HG03520 (cell line): ENCODE measurements around the gene COL15A1.
"Not testable (repeated sequence)": the region's sequence is repeated elsewhere in the genome, so short reads cannot be mapped to it uniquely, and the experiment has no call there.

ENCODE experiments used
- ATAC-seq: cut with Tn5 transposase; IDR thresholded peaks from one replicate; pipeline ENCODE4 v1.9.1; 2021; ENCODE audit warnings: mild to moderate bottlenecking, moderate library complexity; ENCODE audit not compliant: unreplicated experiment

COL15A1 gene

GRCh38 chr9:98943682-98944056 lies at the start of gene COL15A1:
COL15A1 (plus strand) TSS chr9:98943907; CDS start chr9:98944062, 155 bp downstream.
- no peak for ATAC-seq

DNA sequence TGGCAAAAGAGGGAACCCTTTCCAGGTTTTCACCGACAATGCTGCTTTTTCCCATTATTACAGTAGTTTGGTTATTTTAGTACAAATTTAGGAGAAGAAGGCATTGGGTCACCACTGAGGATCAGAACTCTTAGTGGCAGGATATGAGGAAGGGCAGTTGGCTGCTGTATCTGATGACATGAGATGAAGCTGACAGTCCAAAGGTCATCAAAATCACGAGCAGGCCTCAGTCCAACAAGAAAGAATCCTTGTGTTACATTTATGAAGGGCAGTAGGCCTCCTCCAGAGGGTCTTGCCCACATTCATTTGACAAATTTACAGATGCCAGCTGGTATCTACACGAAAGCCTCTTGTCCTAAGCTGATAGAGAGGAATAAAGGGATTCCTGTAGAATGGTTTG lies 49.5 kb upstream of the COL15A1 start:
- no peak for ATAC-seq

GRCh38 chr9:98894761-98895160 lies 48.9 kb upstream of the COL15A1 start:
- ATAC-seq: no peak

DNA sequence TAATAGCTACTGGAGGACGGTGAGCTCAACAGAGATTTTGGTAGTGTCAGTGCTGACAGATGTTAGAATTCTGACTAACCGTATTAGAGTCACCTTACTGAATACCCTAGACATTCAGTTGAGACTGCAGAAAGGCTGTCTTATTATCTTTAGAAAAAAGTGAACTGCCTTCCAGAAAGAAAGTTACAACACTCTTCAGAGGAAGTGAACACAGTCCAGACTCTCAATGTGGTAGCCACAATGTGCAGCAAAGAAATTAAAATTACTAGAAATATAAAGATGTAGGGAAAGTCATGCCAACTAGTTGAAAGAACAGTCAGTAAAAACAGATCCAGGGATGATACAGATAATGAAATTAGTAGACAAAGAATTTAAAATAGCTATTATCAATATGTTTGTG lies 47.1 kb upstream of the COL15A1 start:
- no peak for ATAC-seq

GRCh38 chr9:98897745-98898144 lies 46.0 kb upstream of the COL15A1 start:
- ATAC-seq: no peak

DNA sequence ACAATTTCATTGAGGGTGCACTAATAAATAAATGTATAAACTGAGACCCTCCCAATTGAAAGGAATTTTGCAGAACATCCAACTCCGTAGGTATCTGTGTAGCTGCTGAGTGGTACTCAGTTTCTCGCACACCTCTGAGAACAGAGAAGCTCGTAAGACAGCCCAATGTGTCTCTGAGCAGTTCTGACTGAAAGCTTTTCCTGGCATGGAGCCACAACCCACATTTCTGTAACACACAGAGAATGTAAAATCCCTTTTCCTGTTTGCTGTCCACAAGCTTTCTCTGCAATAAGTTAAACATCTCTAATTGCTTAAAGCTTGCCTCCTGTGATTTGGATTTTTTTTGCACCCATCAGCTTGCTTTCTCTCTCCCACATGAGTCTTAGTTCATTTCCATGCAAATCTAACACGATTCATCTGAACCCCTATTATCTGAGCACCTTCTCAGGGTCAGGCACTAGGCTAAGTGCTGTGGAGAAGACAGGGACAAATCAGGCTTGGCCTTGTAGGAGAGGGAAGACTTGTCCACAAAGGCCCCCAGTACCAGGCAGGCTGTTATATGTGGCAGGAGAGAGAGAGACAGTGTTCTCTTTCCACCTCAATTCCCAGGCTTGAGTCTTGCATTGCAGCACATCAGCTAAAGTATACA lies 44.2 kb upstream of the COL15A1 start:
- no peak for ATAC-seq

DNA sequence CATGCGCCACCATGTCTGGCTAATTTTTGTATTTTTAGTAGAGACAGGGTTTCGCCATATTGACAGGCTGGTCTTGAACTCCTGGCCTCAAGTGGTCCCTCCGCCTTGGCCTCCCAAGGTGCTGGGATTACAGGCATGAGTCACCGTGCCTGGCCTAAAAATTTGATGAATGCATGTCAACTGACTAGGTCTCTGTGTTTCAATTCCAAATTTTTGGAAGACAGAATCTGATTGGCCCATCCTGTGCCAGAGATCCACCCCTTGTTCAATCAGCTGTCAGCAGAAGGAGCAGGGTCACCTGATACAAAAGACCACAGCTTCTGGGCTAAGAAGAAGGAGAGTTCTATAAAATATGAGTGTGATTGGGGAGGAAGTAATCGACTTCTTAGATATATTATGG lies 43.5 kb upstream of the COL15A1 start:
- ATAC-seq: no peak

DNA sequence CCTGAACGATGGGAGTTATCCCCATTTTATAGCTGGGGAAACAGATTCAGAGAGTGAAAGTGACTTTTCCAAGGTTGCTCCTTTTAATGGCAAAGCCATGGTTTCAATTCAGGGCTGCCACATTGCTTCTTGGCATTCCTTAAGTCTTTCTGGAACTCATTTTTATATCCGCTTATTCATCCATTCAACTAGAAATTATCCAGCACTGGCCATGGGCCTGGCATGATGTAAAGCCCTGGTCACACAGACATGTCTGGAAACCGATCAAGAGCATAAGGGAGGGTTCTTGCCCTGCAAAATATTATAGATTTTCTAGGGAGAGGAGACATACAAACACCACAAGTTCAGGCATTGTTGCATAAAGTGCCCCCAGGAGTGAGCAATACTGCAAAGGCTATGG lies 43.0 kb upstream of the COL15A1 start:
- ATAC-seq: no peak

- not testable (repeated sequence) for ATAC-seq
These were observed 41.9 kb upstream of the COL15A1 start for GRCh38 chr9:98901843-98902242.

GRCh38 chr9:98902516-98902915 lies 41.2 kb upstream of the COL15A1 start:
- ATAC-seq: no peak

DNA sequence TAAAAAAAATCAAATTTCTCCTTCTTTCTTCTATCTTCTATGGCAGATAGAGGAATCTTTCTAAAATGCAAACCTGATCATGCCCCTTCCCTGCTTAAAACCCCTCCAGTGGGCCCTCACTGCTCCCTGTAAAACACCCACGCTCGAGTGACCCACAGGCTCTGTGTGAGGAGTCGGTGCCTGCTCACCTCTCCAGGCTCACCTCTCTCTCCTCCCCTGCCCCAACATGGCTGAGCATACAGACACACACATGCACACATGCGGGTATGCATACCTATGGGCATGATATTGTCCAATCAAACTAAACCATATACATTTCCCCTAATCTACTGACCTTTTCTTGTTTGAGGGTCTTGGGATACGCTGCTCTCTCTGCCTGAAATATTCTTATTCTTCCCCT lies 40.8 kb upstream of the COL15A1 start:
- ATAC-seq: no peak

GRCh38 chr9:98903961-98904411 lies 39.7 kb upstream of the COL15A1 start:
- ATAC-seq: no peak

- ATAC-seq: no peak
These were observed 38.7 kb upstream of the COL15A1 start for GRCh38 chr9:98905015-98905414.

DNA sequence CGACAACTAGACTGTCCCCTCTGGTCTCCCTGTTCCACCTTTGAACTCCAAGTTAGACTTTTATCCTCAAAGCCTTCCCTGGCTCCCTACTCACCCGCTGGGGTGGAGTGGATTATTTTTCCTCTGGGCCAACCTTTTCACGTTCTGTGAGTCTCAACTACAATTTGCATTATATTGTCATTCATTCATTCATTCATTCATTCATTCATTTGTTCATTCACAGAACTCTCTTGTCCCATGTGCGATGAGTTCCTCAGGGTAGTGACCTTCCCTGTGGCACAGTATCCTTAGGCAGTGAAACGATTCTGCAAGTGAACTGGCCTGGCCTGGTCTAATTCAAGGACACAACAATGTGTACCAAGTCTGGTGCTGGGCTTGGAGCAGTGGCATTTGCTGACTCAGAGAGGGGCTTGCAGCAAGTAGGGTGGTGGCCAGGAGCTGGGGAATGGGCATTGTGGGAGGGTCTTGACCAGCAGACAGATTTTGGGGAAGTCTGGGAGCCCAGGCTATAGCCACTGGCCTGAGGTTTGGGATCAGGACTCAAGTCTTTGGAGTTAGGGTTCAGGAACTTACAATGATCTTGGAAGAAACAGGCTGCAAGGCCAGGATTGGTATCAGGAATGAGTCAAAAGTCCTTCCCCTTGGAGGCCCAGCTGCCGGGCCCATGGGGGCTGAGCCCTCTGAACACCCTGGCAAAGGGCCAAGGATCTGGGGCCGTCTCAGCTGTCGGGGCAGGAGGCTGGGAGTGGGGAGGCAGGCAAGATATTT lies 37.2 kb upstream of the COL15A1 start:
- ATAC-seq: no peak

DNA sequence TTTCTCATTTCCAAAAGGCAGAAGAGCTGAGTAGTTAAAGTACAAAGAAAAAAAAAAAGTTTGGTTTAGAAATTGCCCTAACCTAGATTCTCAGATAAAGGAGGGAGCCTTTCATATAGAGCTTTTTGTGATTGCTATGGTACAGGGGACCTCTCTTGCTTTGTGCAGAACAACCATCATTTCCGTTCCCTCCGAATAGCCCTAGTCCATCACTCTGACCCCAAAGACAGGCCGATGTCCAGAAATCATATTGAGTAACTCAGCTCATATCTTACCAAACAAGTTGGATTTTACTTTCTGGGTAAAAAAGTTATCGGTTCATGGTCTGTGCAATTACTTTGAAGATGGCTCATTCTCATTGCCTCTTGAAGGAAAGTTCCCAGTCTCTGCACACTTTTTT lies 36.7 kb upstream of the COL15A1 start:
- no peak for ATAC-seq

DNA sequence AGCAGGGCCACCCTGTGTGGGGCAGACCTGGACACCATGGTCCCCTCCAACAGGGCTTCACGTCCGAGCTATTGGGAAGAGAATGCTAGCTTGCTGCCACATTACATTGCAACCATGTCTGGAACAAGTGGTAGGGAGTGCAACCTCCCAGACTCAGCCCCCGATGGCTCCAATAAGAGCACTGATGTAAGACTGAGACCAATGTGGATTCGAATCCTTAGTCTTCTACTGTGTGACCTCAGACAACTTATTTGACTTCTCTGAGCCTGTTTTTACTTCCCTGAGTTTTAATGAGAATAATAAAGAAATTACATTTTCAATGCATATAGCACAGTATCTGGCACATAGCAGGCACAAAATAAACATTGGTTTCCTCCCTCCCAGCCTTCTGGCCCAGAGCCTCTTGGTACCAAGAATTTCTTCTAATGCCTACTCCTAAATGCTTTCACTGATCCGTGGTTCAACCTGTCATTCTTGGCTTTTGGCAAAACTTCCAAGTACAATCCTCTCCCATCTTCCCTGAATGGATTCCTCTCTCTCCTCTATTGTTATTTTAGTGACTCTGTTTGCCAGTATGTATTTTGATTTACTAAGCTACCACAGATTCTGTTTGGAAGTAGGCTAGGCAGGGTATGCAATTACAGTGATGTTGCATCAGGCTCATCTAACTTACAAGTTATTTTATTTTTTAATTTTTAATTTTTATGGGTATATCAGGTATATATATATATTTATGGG lies 34.6 kb upstream of the COL15A1 start:
- no peak for ATAC-seq

DNA sequence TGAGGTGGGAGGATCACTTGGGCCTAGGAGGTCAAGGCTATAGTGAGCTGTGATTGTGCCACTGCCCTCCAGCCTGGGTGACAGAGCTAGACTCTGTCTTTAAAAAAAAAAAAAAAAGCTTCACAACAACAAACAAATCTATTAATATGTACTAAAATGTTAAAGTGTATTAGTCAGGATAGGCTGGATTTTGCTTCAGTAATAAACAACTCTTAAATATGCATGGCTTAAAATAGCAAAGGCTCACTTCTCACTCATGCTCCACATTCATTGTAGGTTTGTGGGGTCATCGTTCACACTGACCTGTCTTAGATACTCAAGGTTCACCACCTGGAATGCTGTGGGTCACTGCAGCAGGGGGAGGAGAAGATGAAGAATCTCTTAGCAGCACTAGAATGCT lies 33.8 kb upstream of the COL15A1 start:
- no peak for ATAC-seq

DNA sequence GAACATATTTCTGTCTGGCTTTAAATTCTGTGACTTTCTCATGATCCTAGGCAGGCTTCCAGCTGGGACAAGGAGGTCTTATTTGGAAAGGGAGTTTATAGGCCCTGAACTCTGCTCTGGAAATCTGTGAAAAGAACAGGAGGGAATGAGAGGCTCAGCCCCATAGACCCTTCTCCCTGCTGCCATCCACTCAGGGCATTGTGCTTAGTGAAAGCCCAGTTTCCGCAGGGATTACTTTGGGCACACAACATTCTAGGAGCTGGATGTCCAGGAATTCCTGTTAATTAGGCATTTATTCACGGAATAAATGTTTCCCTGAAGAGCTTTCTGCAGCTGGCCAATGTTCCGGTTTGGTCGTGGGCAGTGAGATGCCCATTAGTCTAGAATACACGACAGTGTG lies 32.7 kb upstream of the COL15A1 start:
- no peak for ATAC-seq

DNA sequence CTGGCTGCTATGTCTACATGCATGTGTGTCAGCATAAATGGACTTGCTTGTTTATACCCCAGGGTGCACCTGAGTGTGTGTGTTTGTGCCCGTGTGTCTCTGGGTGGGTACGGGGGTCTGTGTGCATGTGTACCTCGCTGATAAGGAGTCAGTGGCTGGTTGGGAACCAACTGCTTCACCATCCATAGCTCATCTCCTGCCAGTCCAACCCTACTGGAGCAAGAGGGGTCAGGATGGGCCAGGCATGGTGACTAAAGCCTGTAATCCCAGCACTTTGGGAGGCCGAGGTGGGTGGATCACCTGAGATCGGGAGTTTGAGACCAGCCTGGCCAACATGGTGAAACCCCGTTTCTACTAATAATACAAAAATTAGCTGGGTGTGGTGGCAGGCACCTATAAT lies 32.0 kb upstream of the COL15A1 start:
- not testable (repeated sequence) for ATAC-seq

- no peak for ATAC-seq
These were observed 31.3 kb upstream of the COL15A1 start for GRCh38 chr9:98912450-98912849.

DNA sequence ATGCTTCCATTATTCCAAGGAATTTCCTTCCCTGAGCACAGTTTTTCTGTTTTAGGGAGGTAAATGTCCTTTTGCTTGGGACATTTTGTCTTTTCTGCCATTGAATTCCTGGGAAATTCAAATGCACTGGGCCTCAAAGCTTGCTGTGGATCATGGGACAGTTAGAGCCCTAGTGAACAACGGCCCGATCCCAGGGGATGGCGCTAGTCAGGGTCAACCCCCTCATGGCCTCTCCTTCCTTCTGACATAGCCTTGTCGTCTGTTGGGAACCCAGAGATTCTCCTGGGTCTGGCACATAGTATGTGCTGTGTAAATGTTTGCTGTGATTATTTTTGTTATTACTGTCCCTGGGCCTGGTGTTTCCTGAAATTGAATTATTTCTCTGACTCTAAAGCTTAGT lies 30.7 kb upstream of the COL15A1 start:
- ATAC-seq: no peak

DNA sequence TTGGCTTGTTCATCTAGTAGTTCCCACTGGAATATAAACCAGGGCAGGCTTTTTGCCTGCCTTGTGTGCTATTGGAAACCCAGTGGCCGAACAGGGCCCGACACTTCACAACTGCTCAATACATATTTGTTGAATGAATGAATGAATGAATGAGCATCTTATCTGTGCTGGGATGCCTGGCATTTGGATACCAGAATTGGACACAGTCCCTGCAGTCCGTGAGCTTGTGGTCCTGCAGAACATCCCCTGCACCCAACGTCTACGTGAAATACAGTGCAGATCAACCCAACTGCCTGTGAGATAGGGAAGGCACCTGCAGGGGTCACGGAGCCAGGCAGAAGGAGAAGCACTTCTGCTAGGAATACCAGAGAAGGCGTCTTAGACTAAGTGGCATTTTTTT lies 30.0 kb upstream of the COL15A1 start:
- no peak for ATAC-seq
